Upper lobe of left lung (tissue), 6 donors: ENCODE results near the gene ZBTB46. TPM values are rescaled to one million over a fixed set of nuclear protein-coding genes. Genes with fewer than 3 reads are reported as not detected.

ENCODE experiments used
- ATAC-seq, 2 donors: fragments of 200-7000 bp; cut with Tn5 transposase; one replicate each; pipeline ENCODE4 v1.9.1; 2022; ENCODE audit warnings: mild to moderate bottlenecking in 2 of 2, moderate library complexity in 2 of 2; ENCODE audit not compliant: low FRiP score in 2 of 2
- DNase-seq, 2 donors: peaks; one replicate each; pipeline ENCODE4 v3.0.0-alpha.2; 2019 to 2020
- H3K27ac ChIP-seq, 4 donors: fragments of 200-600 bp; sonication (generic); one replicate each; pipeline ENCODE4 v1.5.1; 2016 to 2019
- H3K27me3 ChIP-seq, 4 donors: fragments of 200-600 bp; sonication (generic); one replicate each; pipeline ENCODE4 v1.5.1; 2017 to 2019
- H3K36me3 ChIP-seq, 4 donors: fragments of 200-600 bp; sonication (generic); one replicate each; pipeline ENCODE4 v1.5.1; 2016 to 2019
- H3K4me1 ChIP-seq, 4 donors: fragments of 200-600 bp; sonication (generic); one replicate each; pipeline ENCODE4 v1.5.1; 2018 to 2019
- H3K4me3 ChIP-seq, 4 donors: fragments of 200-600 bp; sonication (generic); one replicate each; pipeline ENCODE4 v1.5.1; 2017 to 2019; ENCODE audit warnings: mild to moderate bottlenecking in 2 of 4, moderate library complexity in 1 of 4
- H3K9me3 ChIP-seq, 4 donors: fragments of 200-600 bp; sonication (generic); one replicate each; pipeline ENCODE4 v1.5.1; 2018 to 2019
- CTCF ChIP-seq, 6 experiments: fragments of 450-650 bp in 4 of 6; fragments of 200-600 bp in 2 of 6; sonication (generic) in 2 of 6; IDR thresholded peaks; one replicate each; pipeline ENCODE4 v1.5.1; 2016 to 2019; ENCODE audit warnings: antibody characterized with exemption in 6 of 6
- EP300 ChIP-seq, 4 donors: sonication (generic); formaldehyde crosslinking; IDR thresholded peaks; one replicate each; pipeline ENCODE4 v1.5.1; 2017; ENCODE audit warnings: antibody characterized with exemption in 4 of 4, control low read depth in 2 of 4
- POLR2A ChIP-seq, 4 donors: fragments of 450-650 bp; IDR thresholded peaks; one replicate each; pipeline ENCODE4 v1.5.1; 2016 to 2017; ENCODE audit warnings: antibody characterized with exemption in 4 of 4, mild to moderate bottlenecking in 2 of 4
- POLR2AphosphoS5 ChIP-seq, 2 donors: sonication (generic); formaldehyde crosslinking; IDR thresholded peaks; one replicate each; pipeline ENCODE4 v1.5.1; 2017; ENCODE audit warnings: antibody characterized with exemption in 2 of 2
- WGBS, 2 donors: methylation state at CpG; one replicate each; pipeline ENCODE4 v1.1.5; 2017 to 2018; 5-methylcytosine and 5-hydroxymethylcytosine counted together
- total RNA-seq, 6 donors: library from RNA; depleted of rRNA in 4 of 6; stranded (reverse); fragments of >200 nt in 4 of 6; gene quantifications; one replicate each; pipeline versions ENCODE4 v1.1.0 to v1.2.1, GENCODE V29; 2016 to 2021
- donor health status: DM: no; HTN: no; CAD: no; lungs with moderate emphysema.
- donor health status: DM: no; HTN: yes; CAD: no; lungs with severe emphysema.

ZBTB46 gene
- total RNA-seq, 6 donors from 2014 or later = 7.6 to 25.3 (median 11.6) TPM

DNA sequence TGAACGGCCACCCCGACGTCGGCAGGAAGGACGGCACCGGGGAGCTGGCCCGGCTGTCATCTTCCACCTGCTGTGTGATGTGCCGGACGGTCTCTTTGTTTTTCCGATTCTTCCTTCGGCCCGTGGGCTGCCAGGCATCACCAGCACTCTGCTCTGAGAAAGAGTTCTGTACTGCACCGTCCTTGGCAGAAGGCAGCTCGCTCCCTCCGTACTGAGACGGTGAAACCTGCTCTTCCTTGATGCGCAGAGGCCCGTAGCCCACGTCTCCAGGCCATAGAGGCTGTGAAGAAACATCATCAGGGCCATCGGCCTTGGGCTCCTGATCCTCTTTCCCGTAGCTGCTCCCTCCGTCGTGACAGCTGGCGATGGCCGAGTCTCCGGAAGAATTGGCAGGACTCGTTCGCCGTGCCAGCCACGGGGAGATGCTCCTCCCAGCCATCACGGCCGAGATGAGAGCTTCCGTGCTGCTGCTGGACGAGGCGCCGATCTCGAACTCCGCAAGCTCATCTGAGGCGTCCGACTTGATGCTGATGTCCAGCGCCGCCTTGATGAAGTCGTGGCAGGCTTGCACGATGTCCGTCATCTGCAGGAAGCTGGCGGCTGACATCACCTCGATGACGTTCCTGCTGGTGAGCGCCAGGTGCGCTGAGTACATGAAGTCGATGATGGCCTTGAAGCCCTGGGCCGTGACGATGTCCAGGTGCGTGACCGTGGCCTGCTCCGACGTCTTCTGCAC lies 41.1 kb downstream of the ZBTB46 start:
- DNase-seq (no peak), ATAC-seq (no peak)
- H3K4me3 ChIP-seq = no peak overlapping the region
- 94 to 95% methylated on average over 40 to 52 of the region's 57 CpGs for WGBS, 2 donors
- no peak for TF ChIP-seq POLR2A (IDR thresholded peaks at IDR 0.05)
- TF ChIP-seq CTCF (IDR thresholded peaks at IDR 0.05) = no peak
- no peak for TF ChIP-seq POLR2AphosphoS5 (IDR thresholded peaks at IDR 0.05)
- no peak for TF ChIP-seq EP300 (IDR thresholded peaks at IDR 0.05)
- no peak overlapping the region for H3K27ac ChIP-seq
- H3K4me1 ChIP-seq = peaks cover 6 to 12% (median 7%) of the 10 kb centered on the region in 4 donors
- peaks cover 0 to 21% (median 15%) of the 10 kb centered on the region in 4 donors for H3K36me3 ChIP-seq
- no peaks in the 10 kb centered on the region for H3K27me3 ChIP-seq
- H3K9me3 ChIP-seq = no peaks in the 10 kb centered on the region

GRCh38 chr20:63787749-63788148 lies 43.3 kb downstream of the ZBTB46 start:
- Histone ChIP-seq H3K9me3 (no peaks in the 10 kb centered on the region), H3K36me3 (peaks cover 0 to 21% (median 15%) of the 10 kb centered on the region in 4 donors), H3K4me3 (no peak overlapping the region), H3K27ac (no peak overlapping the region), H3K27me3 (no peaks in the 10 kb centered on the region), H3K4me1 (peaks cover 6 to 12% (median 7%) of the 10 kb centered on the region in 4 donors)
- ATAC-seq (no peak), DNase-seq (no peak)
- no peak for TF ChIP-seq POLR2A (IDR thresholded peaks at IDR 0.05)
- no peak for TF ChIP-seq EP300 (IDR thresholded peaks at IDR 0.05)
- TF ChIP-seq CTCF (IDR thresholded peaks at IDR 0.05) = no peak
- no peak for TF ChIP-seq POLR2AphosphoS5 (IDR thresholded peaks at IDR 0.05)
- 74 to 84% methylated on average over 16 of the region's 16 CpGs for WGBS, 2 donors

GRCh38 chr20:63787302-63787701 lies 43.8 kb downstream of the ZBTB46 start:
- H3K36me3 ChIP-seq = peaks cover 0 to 25% (median 15%) of the 10 kb centered on the region in 4 donors
- no peak for TF ChIP-seq POLR2A (IDR thresholded peaks at IDR 0.05)
- TF ChIP-seq CTCF (IDR thresholded peaks at IDR 0.05) = no peak
- TF ChIP-seq EP300 (IDR thresholded peaks at IDR 0.05) = no peak
- TF ChIP-seq POLR2AphosphoS5 (IDR thresholded peaks at IDR 0.05) = no peak
- ATAC-seq (no peak), DNase-seq (no peak)
- WGBS, 2 donors = 89 to 90% methylated on average over 11 of the region's 11 CpGs
- H3K27ac ChIP-seq = no peak overlapping the region
- H3K4me1 ChIP-seq = peaks cover 6 to 12% (median 7%) of the 10 kb centered on the region in 4 donors
- H3K27me3 ChIP-seq = no peaks in the 10 kb centered on the region
- H3K9me3 ChIP-seq = no peaks in the 10 kb centered on the region
- no peak overlapping the region for H3K4me3 ChIP-seq

DNA sequence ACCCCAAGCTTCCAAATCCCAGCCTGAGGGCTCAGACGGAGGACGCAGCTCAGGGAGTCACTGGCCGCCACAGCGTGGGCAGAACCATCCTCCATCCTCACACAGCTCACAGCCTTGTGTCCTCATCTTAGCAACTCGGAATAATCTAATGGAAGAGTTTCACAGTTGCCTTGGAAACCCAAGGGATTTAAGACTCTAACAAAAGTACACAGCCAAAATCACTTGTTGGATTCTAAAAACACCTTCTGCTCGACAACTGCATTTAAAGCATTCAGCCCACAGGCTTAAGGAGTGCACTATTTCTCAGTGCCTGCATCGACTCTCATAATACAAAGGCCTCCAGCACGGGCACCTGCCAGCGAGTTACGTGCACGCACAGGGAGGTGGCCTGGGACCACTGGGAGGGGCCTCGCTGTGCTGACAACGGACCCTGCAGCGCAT lies 45.4 kb downstream of the ZBTB46 start:
- Histone ChIP-seq H3K9me3 (no peaks in the 10 kb centered on the region), H3K4me1 (peaks cover 4 to 7% (median 6%) of the 10 kb centered on the region in 4 donors), H3K27me3 (no peaks in the 10 kb centered on the region), H3K36me3 (peaks cover 0 to 25% (median 15%) of the 10 kb centered on the region in 4 donors), H3K27ac (no peak overlapping the region), H3K4me3 (no peak overlapping the region)
- ATAC-seq = no peak
- TF ChIP-seq POLR2AphosphoS5 (IDR thresholded peaks at IDR 0.05) (no peak), CTCF (IDR thresholded peaks at IDR 0.05) (no peak), EP300 (IDR thresholded peaks at IDR 0.05) (no peak), POLR2A (IDR thresholded peaks at IDR 0.05) (no peak)
- no peak for DNase-seq
- 73 to 75% methylated on average over 13 to 14 of the region's 14 CpGs for WGBS, 2 donors
